ENCODE data around the gene KLHL29. TPM values are rescaled to one million over a fixed set of nuclear protein-coding genes. Genes with fewer than 3 reads are reported as not detected.

KLHL29 gene
- total RNA-seq, 3 donors from 2014 or later (not counting 1 experiment from before 2014, with no cell fraction given), result 0.24 to 0.43 (median 0.33) TPM

DNA sequence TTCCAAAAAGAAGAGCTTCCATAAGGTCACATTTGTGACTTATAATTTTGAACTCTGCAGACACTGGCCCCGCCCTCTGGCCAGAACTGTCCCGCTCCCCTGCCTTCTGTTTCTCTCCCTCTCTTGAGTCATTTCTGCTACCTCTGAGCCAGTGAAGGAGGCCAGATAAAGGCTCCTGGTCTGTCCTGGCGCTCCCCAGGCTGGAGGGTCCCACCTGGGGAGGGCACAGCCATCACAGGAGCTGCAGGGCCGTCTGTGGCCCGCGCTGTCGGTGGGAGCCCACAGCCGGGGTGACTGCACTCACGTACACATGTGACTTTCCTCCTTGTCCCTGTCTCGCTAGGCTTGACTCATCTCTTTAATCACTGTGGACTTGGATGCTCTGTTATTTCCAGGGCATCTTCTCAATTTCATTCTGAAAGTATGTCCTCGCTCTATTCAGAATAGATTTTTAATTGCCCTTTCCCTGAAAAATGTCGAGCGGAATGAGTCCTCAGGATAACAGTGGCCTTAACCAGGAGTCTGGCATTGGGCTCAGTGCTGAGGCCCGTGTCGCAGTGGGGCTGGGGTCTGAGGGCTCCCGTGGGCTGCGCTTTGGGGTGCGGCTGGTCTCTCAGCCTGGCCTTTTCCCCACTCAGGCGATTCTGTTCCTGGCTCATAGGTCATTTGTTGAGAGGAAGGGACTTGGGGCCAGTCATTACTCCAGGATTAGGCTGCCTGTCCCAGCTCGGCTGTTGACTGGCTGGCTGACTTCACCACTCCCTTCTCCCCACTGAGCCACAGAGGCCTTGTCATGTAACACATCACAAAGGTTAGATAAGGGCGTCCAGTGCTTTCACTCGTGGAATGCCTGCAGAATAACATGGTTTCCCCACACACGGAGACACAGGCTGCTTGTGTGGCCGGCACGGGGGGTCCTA is 34.5 kb downstream of the KLHL29 start:
- intact Hi-C loops (cut with micrococcal nuclease), result no loop called here
- H3K36me3 ChIP-seq (ENCODE audit: control insufficient read depth, insufficient read depth, low read length), result no peaks in the 10 kb centered on the region
- no peak overlapping the region for H3K27ac ChIP-seq (ENCODE audit: low read length)
- H3K4me3 Mint-ChIP-seq, result no peak overlapping the region
- H3K36me3 Mint-ChIP-seq, result no peaks in the 10 kb centered on the region
- no peaks in the 10 kb centered on the region for H3K9me3 ChIP-seq (ENCODE audit: control insufficient read depth, insufficient read depth, low read length)
- WGBS (ENCODE audit: insufficient coverage), result 91% methylated on average over 25 of the region's 25 CpGs
- peaks cover 8 to 10% of the 10 kb centered on the region in 2 donors for H3K27me3 Mint-ChIP-seq (ENCODE audit: low read depth in 2 of 2)
- ATAC-seq (no peak), DNase-seq (no peak)
- H3K9me3 Mint-ChIP-seq, result no peaks in the 10 kb centered on the region
- H3K4me1 ChIP-seq (ENCODE audit: control insufficient read depth, insufficient read depth, low read length), result no peaks in the 10 kb centered on the region
- H3K27me3 ChIP-seq (ENCODE audit: control insufficient read depth, insufficient read depth, low read length), result no peaks in the 10 kb centered on the region
- H3K4me1 Mint-ChIP-seq, result no peaks in the 10 kb centered on the region
- TF ChIP-seq, protein P1, sequence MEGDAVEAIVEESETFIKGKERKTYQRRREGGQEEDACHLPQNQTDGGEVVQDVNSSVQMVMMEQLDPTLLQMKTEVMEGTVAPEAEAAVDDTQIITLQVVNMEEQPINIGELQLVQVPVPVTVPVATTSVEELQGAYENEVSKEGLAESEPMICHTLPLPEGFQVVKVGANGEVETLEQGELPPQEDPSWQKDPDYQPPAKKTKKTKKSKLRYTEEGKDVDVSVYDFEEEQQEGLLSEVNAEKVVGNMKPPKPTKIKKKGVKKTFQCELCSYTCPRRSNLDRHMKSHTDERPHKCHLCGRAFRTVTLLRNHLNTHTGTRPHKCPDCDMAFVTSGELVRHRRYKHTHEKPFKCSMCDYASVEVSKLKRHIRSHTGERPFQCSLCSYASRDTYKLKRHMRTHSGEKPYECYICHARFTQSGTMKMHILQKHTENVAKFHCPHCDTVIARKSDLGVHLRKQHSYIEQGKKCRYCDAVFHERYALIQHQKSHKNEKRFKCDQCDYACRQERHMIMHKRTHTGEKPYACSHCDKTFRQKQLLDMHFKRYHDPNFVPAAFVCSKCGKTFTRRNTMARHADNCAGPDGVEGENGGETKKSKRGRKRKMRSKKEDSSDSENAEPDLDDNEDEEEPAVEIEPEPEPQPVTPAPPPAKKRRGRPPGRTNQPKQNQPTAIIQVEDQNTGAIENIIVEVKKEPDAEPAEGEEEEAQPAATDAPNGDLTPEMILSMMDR (IDR thresholded peaks at IDR 0.05), result no peak
- H3K4me3 ChIP-seq (ENCODE audit: low read length), result no peak overlapping the region
- H3K27ac Mint-ChIP-seq, result no peak overlapping the region

DNA sequence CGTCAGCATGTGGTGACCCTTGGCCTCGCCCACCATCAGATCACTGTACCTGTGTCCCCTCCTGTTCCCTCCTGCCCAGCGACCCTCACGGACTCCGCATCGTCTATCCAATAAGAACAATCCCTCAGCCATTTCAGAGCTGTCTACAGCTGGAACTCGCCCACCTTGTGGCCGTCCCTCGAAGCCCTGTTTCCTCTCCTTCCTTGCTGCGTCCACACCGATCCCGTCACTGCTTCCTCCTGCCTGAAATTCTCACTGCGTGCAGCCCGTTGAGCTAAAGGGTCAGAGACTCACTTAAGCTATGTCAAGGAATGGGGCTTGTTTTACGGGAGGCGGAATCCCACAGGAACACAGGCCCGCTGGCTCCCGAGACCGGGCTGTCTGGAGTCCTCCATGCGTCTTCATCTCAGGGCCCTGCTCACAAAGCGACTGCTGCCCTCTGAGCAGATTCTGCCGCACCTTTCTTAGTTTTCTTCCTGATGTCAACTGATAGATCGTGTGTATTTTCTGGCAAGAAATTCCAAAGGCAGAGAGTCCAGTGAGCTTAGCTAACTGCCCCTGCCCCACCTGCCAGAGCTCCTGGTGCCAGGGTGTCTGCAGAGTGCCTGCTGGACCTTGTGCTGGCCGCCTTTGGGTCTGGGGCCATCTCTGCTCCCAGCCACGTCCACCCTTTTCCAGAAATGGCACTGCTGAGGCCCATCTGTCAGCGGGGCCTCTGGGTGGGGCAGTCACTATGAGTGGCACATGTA is 35.3 kb downstream of the KLHL29 start:
- Histone ChIP-seq H3K9me3 (ENCODE audit: control insufficient read depth, insufficient read depth, low read length) (no peaks in the 10 kb centered on the region), H3K4me1 (ENCODE audit: control insufficient read depth, insufficient read depth, low read length) (no peaks in the 10 kb centered on the region), H3K4me3 (ENCODE audit: low read length) (no peak overlapping the region), H3K36me3 (ENCODE audit: control insufficient read depth, insufficient read depth, low read length) (no peaks in the 10 kb centered on the region), H3K27me3 (ENCODE audit: control insufficient read depth, insufficient read depth, low read length) (no peaks in the 10 kb centered on the region), H3K27ac (ENCODE audit: low read length) (no peak overlapping the region)
- Mint-ChIP-seq H3K9me3 (no peaks in the 10 kb centered on the region), H3K27ac (no peak overlapping the region), H3K36me3 (no peaks in the 10 kb centered on the region), H3K4me1 (no peaks in the 10 kb centered on the region), H3K4me3 (no peak overlapping the region), H3K27me3 (ENCODE audit: low read depth in 2 of 2) (peaks cover 8 to 10% of the 10 kb centered on the region in 2 donors)
- intact Hi-C loops (cut with micrococcal nuclease), result no loop called here
- DNase-seq, result no peak
- TF ChIP-seq, protein P1 (IDR thresholded peaks at IDR 0.05), result no peak
- 89% methylated on average over 26 of the region's 26 CpGs for WGBS (ENCODE audit: insufficient coverage)
- ATAC-seq, result no peak

DNA sequence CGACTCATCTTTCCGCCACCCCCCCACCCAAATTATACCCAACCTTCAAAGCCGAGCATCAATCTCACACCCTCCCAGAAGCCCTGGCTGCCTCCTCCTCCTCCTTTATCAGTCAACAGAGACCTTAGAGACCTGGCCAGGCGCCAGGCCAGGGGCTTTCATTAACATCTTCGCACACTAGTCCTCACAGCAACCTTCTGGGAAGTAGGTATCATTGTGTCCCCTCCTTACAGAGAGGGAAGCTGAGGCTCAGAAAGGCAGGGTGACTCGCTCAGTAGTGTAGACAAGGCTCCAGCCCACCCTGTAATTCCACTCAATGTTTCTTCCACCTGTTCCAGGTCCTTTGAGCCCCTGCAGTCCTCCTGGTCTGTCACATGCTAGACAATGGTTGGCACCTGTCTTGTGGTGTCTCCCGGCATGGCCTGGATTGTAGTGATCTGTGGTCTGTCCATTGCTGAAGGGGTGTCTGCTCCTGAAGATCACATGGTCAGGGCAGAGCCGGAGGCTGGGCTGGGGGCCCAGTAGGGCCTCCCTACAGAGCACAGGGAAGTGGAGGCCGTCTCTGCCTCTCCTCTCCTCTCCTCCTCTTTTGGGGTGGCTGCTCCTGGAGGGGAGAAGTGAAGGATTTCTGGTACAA is 36.0 kb downstream of the KLHL29 start:
- Histone ChIP-seq H3K27ac (ENCODE audit: low read length) (no peak overlapping the region), H3K36me3 (ENCODE audit: control insufficient read depth, insufficient read depth, low read length) (no peaks in the 10 kb centered on the region), H3K9me3 (ENCODE audit: control insufficient read depth, insufficient read depth, low read length) (no peaks in the 10 kb centered on the region), H3K4me1 (ENCODE audit: control insufficient read depth, insufficient read depth, low read length) (no peaks in the 10 kb centered on the region), H3K4me3 (ENCODE audit: low read length) (no peak overlapping the region), H3K27me3 (ENCODE audit: control insufficient read depth, insufficient read depth, low read length) (no peaks in the 10 kb centered on the region)
- no peaks in the 10 kb centered on the region for H3K36me3 Mint-ChIP-seq
- H3K4me3 Mint-ChIP-seq, result no peak overlapping the region
- DNase-seq (no peak), ATAC-seq (no peak)
- H3K27ac Mint-ChIP-seq, result no peak overlapping the region
- no peaks in the 10 kb centered on the region for H3K4me1 Mint-ChIP-seq
- peaks cover 8 to 10% of the 10 kb centered on the region in 2 donors for H3K27me3 Mint-ChIP-seq (ENCODE audit: low read depth in 2 of 2)
- no peaks in the 10 kb centered on the region for H3K9me3 Mint-ChIP-seq
- intact Hi-C loops (cut with micrococcal nuclease), result no loop called here
- TF ChIP-seq, protein P1 (IDR thresholded peaks at IDR 0.05), result no peak
- WGBS (ENCODE audit: insufficient coverage), result 91% methylated on average over 9 of the region's 9 CpGs
